HG03432 (cell line): ENCODE measurements around the gene PRND.
"Not testable (repeated sequence)": the region's sequence is repeated elsewhere in the genome, so short reads cannot be mapped to it uniquely, and the experiment has no call there.

Source experiments
- ATAC-seq: cut with Tn5 transposase; IDR thresholded peaks from one replicate; pipeline ENCODE4 v1.9.1; 2021; ENCODE audit warnings: mild to moderate bottlenecking, moderate library complexity; ENCODE audit not compliant: unreplicated experiment

The PRND gene

GRCh38 chr20:4736875-4737274, 15.2 kb downstream of the PRND start:
- ATAC-seq: no peak

DNA sequence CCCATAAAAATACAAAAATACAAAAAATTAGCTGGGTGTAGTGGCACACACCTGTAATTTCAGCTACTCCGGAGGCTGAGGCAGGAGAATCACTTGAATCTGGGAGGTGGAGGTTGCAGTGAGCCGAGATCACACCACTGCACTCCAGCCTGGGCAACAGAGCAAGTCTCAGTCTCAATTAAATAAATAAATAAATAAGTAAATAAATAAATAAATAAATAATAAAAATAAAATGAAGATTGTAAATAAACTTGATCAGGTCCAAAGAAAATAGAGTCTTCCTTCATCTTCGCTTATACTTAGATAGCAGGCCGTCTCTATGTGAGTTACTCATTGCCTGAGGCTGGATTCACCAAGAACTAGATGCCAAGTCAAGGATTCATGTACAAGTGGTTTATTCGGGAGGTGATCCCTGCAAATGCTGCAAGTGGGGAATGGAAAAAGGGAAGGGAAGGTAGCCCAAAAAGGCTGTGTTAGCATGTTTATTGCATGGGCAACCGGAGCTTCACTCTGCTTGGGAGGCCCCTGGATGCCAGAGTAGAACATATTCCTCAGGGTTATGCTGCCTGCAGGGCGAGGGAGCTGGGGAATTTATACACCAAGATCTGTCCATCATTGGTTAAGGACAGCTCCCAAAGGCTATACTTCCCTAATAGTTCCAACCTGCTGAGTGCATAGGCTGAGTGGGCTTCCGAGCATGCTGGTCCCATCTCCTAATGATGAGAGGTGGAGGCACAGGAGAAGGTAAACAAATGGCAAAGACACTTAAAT, 16.3 kb downstream of the PRND start:
- ATAC-seq: no peak

DNA sequence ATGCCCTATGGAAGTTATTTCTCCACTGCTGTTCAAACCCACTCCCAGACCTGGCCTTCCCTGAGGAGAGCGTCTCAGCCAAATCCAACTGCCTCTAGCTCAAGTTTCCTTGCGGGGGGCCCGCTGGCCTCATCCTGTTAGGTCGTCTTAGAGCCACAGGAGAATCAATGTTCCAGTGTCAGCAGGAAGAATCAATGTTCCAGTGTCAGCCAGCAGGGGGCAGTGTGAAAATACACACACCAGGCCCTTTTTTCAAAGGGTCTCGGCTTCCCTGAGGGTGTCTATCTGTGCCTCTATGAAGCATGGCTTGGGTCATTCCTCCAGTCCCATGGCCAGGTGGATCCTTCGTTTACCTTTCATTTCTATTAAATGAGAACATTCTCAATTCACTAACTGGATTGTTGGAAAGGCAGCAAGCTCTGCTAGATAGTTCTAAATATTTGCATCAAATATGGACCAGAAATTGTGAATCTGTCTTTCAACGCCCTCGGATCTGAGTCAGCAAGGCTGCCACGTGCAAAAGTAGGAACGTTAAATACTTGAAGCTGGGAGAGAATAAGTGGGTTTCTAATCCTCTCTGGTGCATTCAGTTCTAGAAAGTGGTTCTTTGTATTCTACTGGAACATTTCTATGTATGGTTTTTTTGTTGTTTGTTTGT, 19.2 kb downstream of the PRND start:
- no peak for ATAC-seq

GRCh38 chr20:4748847-4749246, 27.1 kb downstream of the PRND start:
- no peak for ATAC-seq

- no peak for ATAC-seq
Measured at GRCh38 chr20:4749326-4749725, 27.6 kb downstream of the PRND start.

GRCh38 chr20:4750381-4750780, 28.7 kb downstream of the PRND start:
- ATAC-seq: no peak

DNA sequence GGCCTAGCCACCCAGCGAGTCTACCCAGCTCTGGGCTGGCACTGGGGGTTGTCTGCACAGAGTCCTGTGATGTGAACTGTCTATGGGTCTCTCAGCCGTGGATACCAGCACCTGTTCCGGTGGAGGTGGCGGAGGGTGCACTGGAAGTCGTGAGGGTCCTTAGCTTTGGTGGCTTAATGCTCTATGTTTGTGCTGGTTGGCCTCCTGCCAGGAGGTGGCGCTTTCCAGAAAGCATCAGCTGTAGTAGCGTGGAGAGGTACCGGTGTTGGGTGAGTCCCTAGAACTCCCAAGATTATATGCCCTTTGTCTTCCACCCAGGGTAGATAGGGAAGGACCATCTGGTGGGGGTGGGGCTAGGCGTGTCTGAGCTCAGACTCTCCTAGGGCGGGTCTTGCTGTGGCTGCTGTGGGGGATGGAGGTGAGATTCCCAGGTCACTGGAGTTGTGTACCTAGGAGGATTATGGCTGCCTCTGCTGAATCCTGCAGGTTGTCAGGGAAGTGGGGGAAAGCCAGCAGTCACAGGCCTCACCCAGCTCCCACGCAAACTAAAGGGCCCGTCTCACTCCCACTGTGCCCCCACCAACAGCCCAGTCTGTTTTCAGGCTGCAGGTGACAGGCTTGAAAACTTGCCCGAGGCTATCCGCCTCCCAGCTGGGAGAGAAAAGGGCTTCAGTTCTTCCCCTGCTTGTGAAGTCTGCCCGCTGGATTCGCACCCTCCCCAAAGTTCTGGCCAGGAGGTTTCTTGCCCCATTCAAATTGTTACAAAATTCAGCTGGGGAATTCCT, 37.6 kb downstream of the PRND start:
- ATAC-seq: not testable (repeated sequence)

- ATAC-seq: no peak
Measured at GRCh38 chr20:4763261-4763660, 41.6 kb downstream of the PRND start.

DNA sequence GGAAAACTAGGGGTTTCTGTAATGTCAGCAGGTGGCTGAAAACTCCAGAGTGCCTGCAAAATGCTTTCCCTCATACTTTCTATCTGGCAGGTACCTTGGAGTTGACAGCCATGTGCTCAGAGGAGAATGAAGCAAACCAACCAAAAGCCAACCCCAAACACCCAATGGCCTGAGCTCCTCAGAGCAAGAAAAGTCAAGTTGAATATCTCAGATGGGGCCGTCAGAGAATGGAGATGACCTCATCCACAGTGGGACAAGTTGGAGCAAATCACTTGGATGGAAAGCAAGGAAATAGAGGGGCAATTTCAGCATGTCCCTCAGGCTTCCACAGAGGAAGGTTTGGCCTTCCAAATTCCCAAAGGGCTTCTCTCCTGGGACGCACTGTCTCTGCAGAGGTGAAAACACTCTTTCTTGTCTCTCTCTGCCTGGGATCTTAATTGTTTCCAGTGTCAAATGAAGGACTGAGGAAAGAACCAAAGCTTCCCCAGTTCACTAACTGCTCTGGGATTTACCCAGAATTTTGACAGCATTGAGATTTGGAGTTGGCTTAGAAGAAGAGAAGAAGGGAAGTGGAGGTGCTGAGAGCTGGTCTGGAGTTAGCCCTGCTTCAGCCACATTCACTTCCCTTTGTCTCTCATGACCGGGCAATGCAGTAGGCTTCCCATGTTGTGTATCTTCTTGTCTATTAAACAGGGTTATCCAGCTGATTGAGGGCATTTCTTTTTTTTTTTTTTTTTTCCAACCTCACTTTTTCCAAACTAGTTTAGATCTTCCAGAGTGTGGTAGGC, 42.2 kb downstream of the PRND start:
- ATAC-seq: no peak

DNA sequence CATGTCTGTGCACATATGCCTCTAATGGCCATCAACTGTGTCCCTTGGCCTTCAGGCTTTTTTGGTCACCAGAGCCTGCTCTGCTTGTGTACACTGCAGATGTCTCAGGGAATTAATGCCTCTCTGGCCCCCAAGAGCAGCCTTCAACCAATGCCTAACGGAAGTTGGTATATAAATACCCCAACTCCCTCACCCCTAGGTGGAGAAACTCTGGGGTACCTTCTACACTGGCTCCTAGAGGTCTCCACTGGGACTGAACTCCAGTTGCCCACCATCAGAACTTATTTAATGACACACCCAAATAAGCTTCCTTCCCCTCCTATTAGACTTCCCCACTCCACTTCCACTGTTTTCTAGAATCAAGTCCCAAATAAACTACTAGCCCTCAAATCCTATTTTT, 43.1 kb downstream of the PRND start:
- ATAC-seq: no peak

DNA sequence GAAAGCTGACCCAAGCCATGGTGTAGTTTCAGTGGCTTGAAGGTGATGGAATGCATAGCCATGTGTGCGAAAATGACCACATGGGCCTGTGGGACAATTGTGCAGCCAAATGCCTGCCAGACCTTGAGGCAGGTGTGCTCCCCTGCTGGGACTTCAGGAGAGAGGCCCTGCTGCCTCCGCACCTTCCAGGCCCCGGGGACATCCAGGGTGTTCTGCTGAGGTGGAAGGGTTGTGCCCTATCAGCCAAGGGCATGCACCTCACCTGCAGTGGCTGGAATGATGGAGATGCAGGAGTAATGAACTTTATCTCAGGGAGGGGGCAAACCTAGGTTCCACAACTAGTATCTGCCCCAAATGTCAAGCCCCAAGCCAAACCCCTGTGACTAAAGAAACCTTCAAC, 44.0 kb downstream of the PRND start:
- ATAC-seq: no peak

- no peak for ATAC-seq
Measured at GRCh38 chr20:4766631-4767030, 44.9 kb downstream of the PRND start.

GRCh38 chr20:4767084-4767483, 45.4 kb downstream of the PRND start:
- ATAC-seq: no peak

GRCh38 chr20:4769328-4769727, 47.6 kb downstream of the PRND start:
- ATAC-seq: no peak

- ATAC-seq: no peak
Measured at GRCh38 chr20:4770026-4770425, 48.3 kb downstream of the PRND start.

DNA sequence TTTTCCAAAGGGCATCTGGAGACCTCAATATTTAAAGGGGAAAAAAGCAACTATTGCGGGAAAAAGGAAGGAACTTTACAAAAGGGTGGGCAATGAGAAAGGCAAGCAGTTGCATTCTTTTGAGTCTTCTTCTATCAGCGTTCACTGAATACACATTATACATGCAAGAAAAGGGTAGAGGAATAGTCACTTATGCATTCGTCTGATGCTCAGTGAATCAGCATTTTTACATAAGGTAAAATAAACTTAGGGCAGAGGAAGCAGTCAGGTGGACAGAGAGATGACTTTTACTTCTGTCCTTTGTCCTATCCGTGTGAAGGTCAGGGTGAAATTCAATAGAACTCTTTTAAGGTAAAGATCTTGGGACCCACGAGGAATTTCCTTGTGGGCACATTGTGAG, 49.3 kb downstream of the PRND start:
- no peak for ATAC-seq

- no peak for ATAC-seq
Measured at GRCh38 chr20:4772132-4772531, 50.4 kb downstream of the PRND start.

DNA sequence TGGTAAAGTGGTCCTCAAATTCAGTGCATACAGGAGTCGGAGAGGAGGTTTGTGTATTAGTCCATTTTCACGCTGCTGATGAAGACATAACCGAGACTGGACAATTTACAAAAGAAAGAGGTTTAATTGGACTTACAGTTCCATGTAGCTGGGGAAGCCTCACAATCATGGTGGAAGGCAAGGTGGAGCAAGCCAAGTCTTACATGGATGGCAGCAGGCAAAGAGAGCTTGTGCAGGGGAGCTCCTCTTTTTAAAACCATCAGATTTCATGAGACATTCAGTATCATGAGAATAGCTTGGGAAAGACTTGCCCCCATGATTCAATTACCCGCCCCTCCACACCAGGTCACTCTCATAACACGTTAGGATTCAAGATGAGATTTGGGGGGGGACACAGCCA, 51.3 kb downstream of the PRND start:
- not testable (repeated sequence) for ATAC-seq

DNA sequence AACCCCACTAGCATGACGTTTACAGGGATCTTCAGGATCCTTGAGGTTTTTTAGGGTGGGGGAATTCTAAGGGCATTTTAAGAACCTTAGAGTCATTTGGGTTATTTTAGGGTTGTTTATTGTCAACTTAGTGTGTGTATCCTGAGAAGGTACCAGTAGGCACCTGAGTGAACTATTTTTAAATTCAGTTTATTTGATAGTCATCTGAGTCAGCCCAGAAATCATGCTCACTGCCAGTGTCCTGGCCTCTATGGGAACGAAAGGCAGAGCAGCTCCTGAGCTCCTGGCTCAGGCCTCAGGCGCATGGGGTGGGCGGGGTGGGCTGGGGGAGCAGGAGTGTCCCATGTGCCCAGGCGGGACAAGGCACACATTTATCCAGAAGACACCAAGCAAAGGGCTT, 52.0 kb downstream of the PRND start:
- ATAC-seq: no peak

GRCh38 chr20:4774207-4774606, 52.5 kb downstream of the PRND start:
- no peak for ATAC-seq
